GM18511 (cell line): ENCODE measurements around the gene PPP1R12B.
"Not testable (repeated sequence)": the region's sequence is repeated elsewhere in the genome, so short reads cannot be mapped to it uniquely, and the experiment has no call there.

Experiments used
- ATAC-seq: cut with Tn5 transposase; IDR thresholded peaks from one replicate; pipeline ENCODE4 v1.9.1; 2021; ENCODE audit warnings: mild to moderate bottlenecking, moderate library complexity; ENCODE audit not compliant: unreplicated experiment

Gene PPP1R12B

DNA sequence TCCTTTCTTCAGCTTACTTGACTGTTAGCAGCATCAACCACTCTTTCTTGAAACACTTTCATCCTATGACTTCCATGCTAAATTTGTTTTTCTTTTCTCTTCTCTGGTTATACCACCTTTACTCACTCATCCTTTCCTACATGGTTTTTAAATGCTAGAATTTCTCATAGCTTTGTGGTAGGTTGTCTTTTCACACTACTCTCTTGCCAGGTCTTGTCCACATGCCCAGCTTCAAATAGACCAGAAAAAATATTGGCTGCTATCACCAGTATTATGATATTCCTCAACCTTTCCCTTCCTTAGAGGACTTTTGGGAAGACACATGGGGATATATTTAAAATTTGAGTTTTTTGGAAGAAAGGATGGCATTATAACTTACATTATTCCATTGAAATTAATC lies 48.8 kb downstream of the PPP1R12B start:
- no peak for ATAC-seq

DNA sequence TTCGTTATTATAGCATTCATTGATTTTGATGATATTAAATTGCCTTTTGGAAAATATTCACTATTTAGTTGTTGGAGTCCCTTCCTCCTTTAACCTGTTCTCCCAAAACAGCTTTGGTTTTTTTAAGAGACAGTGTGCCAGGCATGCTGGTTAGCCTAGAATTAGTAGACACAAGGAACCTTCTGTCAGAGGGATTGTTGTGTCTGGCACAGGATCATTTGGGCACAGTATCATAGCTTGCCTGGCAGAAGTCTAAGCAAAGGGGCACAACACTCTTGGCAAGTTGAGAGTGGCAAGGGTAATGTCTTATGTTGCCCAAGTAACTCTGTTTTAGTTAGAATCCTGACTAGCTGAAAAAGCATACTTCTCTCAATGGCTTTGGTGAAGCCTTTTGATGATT lies 49.9 kb downstream of the PPP1R12B start:
- ATAC-seq: not testable (repeated sequence)

- ATAC-seq: not testable (repeated sequence)
Observed at GRCh38 chr1:202401771-202402170, 53.3 kb downstream of the PPP1R12B start.

DNA sequence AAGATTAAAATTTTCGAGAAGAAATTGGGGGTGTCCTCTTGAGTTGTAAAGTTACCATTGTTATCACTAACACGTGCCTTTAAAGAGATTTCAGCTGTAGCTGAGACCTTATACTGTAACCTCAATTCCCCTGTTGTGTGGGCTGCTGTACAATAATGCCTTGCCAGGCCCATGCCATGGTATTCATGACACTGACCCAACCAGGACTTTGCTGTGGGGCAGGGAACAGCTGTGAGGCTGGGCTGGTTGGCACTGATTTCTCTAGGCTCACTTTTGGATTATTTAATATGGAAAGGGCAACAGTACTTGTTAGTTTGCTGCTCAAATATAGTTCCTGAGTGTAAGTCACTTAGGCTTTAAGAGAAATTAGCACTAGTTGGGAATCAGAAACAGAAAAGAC lies 54.9 kb downstream of the PPP1R12B start:
- ATAC-seq: not testable (repeated sequence)

- ATAC-seq: no peak
Observed at GRCh38 chr1:202405928-202406327, 57.4 kb downstream of the PPP1R12B start.

- ATAC-seq: not testable (repeated sequence)
Observed at GRCh38 chr1:202406896-202407295, 58.4 kb downstream of the PPP1R12B start.

DNA sequence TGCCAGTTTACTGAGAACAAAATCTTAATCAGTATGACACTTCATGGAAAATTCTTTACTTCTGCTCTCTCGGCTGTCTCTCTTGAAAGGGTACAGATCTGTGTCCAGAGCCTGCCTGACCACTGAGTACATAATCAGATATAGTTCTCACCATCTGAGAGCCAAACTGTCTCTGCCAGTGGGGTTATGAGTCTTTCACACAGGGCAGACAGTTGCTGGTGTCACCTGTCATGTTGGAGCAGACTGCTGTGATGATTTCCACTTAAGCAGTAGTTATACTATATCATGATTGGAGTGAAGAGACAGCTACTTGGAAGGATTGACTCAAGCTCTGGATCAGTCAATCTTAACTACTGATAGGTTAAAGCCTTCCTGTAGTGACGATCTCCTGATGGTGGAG lies 58.9 kb downstream of the PPP1R12B start:
- ATAC-seq: not testable (repeated sequence)

DNA sequence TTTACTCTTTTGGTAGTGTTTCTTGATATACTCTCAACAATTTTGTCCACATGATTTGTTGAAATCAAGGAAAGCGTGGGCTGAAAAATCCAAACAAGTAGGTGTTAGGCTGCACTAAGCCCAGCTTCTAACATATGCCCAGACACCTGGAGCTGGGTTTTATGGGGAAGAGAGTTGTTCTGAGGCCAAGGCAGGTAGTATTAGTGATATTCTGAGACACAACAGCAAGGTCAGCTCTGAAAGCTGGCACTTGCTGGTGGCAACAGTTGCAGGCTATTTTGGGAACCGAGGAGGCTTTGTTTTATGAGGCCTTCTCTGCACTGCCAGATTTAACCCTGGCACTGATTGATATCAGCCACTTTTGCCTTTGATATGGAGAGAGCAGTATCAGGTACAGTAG lies 61.8 kb downstream of the PPP1R12B start:
- not testable (repeated sequence) for ATAC-seq

DNA sequence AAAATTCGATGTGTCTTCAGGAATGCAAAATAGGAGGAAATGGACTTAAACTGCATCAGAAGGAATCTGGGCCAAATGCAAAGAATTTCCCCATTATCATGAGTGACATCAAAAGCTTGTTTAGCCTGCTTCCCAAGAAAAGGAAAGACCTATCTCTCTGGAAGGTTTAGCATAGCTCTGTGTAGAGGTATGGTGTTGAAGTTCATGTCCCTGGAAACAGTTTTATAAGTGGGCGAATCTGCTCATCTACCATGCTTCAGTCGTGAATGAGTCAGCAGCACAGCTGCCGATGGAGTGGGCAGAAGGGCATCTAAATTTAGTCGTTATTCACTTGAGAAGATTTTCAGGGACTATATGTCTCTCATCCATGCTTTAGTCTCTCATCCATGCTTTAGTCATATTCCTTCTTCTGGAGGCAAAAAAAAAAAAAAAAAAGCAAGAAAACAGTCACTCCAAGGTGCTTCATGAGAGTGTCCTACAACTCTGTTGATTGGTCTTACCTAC lies 62.4 kb downstream of the PPP1R12B start:
- ATAC-seq: not testable (repeated sequence)

DNA sequence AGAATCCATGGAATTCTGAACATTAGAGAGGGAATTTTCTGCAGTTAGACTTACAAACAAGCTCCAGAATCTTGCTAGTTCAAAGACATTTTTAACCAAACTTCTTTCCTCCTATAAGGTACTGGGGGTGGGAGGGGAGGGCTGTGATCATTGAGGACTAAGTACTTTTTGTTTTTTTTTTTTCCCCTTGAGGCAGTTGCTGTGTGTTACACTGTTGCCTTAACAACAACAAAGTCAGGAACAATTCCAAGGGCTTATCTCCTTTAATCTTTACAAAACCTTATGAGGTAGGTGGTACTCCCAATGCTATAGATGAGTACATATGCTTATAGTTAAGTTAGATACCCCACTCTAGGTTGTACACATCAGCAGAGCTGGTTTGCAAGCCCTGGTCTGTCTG lies 62.9 kb downstream of the PPP1R12B start:
- ATAC-seq: no peak

GRCh38 chr1:202412421-202412820 lies 63.9 kb downstream of the PPP1R12B start:
- ATAC-seq: not testable (repeated sequence)

GRCh38 chr1:202416641-202417040 lies 68.1 kb downstream of the PPP1R12B start:
- no peak for ATAC-seq

DNA sequence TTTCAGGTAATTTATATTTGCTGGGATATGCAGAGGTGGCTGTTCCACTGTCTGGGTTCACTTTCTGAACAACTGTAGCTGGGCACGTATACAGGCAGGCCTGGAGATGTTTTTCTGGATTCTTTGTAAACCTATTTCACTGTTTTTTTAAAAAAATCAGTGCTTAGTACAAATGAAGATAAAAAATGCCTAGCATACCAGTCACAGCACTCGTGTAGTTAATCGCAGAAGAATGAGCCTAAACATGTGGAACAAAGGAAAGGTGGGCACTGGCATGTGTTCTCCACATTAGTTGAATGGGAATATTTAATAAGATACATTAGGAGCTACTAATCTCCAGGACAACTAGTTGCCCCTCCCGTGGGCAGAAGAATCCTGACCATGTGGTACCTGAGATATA lies 68.6 kb downstream of the PPP1R12B start:
- not testable (repeated sequence) for ATAC-seq

DNA sequence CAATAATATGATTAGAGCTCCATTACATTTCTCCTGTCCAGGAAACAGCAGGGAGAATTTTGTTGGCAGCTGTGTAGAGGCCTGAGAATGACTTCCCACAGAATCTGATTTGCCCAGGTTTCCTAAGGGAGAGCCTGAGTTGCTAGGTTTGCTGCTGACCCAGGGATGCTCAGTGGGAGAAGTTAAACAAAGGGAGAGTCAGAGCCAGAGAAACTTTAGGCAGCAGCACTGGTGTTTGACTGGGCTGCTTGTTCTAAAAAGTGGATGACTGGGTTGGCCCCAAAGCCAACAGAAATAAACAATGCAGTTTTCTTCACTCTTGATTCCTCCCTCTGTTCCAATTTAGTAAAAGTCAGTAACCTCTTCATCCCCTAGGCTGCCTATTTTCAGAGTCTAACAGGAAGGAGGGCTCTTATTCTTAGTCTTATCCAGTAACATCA lies 69.3 kb downstream of the PPP1R12B start:
- not testable (repeated sequence) for ATAC-seq

- not testable (repeated sequence) for ATAC-seq
Observed at GRCh38 chr1:202419731-202420130, 71.2 kb downstream of the PPP1R12B start.

DNA sequence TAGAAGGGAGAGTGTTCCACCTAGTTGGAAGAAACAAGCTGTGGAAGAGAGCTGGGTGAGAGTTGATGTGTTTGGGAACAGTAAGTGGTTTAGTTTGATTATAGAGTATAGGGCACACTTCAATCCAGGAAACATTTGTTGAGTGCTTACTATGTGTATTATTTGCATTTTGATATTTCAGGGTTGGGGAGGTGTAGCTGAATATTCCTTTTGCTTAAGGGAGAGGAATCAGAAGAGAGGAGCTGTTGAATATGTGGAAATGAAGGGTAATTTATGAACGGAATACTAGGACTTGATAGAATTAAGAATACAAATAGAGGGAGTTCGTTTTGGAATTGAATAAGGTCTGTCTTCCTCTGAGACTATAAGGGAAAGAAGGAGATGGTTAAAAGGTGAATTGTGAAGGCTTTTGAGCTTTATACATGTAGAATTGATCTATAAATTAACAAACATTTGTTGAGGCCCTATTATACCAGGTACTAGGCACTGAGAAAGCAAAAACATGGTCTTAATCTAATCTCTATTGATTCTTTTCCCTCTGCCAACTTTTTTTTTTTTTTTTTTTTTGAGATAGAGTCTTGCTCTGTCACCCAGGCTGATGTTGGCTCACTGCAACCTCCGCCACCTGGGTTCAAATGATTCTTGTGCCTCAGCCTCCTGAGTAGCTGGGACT lies 72.1 kb downstream of the PPP1R12B start:
- not testable (repeated sequence) for ATAC-seq

GRCh38 chr1:202422709-202423108 lies 74.2 kb downstream of the PPP1R12B start:
- ATAC-seq: not testable (repeated sequence)

- not testable (repeated sequence) for ATAC-seq
Observed at GRCh38 chr1:202424260-202424659, 75.8 kb downstream of the PPP1R12B start.

DNA sequence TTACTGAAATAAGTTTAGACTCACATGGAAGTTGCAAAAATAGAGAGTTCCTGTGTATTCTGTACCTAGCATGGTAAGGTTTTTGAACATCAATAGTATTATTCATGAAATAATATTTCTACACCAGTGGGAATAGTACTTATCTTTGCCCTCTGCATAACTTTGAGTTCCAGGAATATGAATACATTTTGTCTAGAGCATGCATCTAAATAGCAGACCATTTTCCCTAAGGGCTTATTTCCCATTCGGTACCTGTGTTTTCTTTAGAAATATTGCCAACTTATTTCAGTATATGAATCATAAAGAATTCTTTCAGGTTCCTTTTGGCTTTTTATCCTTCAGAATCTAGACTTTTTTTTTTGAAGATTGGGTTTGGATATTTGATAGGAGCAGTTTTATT lies 81.6 kb downstream of the PPP1R12B start:
- ATAC-seq: not testable (repeated sequence)

DNA sequence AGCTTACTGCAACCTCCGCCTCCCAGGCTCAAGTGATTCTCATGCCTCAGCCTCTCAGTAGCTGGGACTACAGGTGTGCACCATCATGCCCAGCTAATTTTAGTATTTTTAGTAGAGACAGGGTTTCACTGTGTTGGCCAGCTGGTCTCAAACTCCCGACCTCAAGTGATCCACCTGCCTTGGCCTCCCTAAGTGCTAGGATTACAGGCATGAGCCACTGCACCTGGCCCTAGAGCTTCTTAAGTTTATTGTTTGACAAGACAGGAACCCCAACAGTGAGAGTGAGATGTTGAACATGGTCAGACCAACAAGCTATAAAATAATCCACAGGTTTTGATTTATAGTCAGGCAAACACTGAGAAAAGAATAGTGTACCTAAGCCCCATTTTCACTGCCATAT lies 83.8 kb downstream of the PPP1R12B start:
- not testable (repeated sequence) for ATAC-seq

GRCh38 chr1:202433155-202434043 lies 84.9 kb downstream of the PPP1R12B start:
- ATAC-seq: no peak

DNA sequence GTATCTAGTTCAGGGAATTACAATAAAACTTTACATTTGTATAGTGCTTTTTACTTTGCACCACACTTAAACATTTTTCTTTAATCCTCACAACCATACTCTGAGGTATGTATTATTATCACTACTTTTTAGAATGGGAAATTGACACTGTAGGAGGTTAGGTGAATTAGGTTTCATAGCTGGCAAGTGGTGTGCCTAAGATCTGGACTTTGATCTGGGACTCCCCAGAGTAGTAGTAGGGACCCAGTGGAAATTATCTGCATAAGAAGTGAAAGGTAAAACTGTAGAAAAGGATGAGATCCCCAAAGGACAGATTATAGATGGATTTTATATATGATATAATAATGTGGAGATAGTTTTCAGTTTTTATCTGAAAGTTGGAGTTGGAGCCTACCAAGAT lies 85.6 kb downstream of the PPP1R12B start:
- no peak for ATAC-seq
